Stomach (tissue), 4 donors: ENCODE results near the gene GIMAP1.

ENCODE experiments used
- CTCF ChIP-seq, 7 experiments: fragments of 450-650 bp in 4 of 7; fragments of 200-600 bp in 3 of 7; sonication (generic) in 3 of 7; IDR thresholded peaks; one replicate each; pipeline ENCODE4 v1.5.1; 2016 to 2019; ENCODE audit warnings: antibody characterized with exemption in 7 of 7, control low read depth in 2 of 7, mild to moderate bottlenecking in 1 of 7
- EP300 ChIP-seq: sonication (generic); formaldehyde crosslinking; IDR thresholded peaks from one replicate; pipeline ENCODE4 v1.6.1; 2017; ENCODE audit warnings: antibody characterized with exemption
- POLR2A ChIP-seq, 4 donors: fragments of 450-650 bp; IDR thresholded peaks; one replicate each; pipeline ENCODE4 v1.6.1; 2016; ENCODE audit warnings: antibody characterized with exemption in 4 of 4, control low read depth in 2 of 4, mild to moderate bottlenecking in 1 of 4, moderate library complexity in 1 of 4
- POLR2AphosphoS5 ChIP-seq, 3 donors: sonication (generic); formaldehyde crosslinking; IDR thresholded peaks; one replicate each; pipeline ENCODE4 v1.6.1; 2016; ENCODE audit warnings: antibody characterized with exemption in 3 of 3

GRCh38 chr7:150716939-150717338, 526 bp downstream of the GIMAP1 start:
- TF ChIP-seq POLR2A (IDR thresholded peaks at IDR 0.05), result no peak
- no peak for TF ChIP-seq CTCF (IDR thresholded peaks at IDR 0.05)
- no peak for TF ChIP-seq EP300
- no peak for TF ChIP-seq POLR2AphosphoS5 (IDR thresholded peaks at IDR 0.05)
